Measurements from ENCODE around the gene PRR33. TPM values are rescaled to one million over a fixed set of nuclear protein-coding genes. Genes with fewer than 3 reads are reported as not detected.

The PRR33 gene
- total RNA-seq, 1 experiment from 2014 or later: not detected

DNA sequence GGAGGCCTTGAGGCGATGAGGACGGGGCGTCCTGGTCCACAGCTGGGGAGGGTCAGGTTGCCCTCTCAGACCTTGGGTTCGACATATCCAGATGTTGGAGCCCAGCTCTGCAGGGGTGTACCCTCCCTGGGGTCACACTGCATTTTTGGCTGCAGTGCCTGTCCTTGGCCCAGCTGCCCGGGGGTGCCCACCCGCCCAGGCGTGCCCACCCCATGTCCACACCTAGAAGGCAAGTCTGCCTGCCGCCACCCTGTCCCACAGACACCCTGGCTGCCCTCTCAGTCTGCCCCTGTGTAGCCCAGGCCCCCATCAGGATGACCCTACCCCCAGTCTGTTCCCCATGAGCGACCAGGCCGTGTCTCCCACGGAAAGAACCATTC lies 35.8 kb downstream of the PRR33 start:
- no peaks in the 10 kb centered on the region for H3K36me3 ChIP-seq (ENCODE audit: control insufficient read depth, insufficient read depth, low read length)
- no peaks in the 10 kb centered on the region; the same call in 1 of the 2 replicates for H3K27me3 ChIP-seq (ENCODE audit: control insufficient read depth, insufficient read depth, low read length)
- intact Hi-C loops (cut with micrococcal nuclease; ENCODE audit: unreplicated experiment) (no loop called here), in situ Hi-C loops (cut with HindIII; ENCODE audit: low pct_unique_long_range_greater_than_20kb, low sequenced_read_pairs) (no loop called here)
- no peak for ATAC-seq
- no peak for DNase-seq (ENCODE audit: low read depth, low spot score)
- POLR2A ChIA-PET: no interaction called here
- no peak for TF ChIP-seq SIN3A (IDR thresholded peaks at IDR 0.05; ENCODE audit: borderline replicate concordance, insufficient read depth, low read depth, low read length)
- no peaks in the 10 kb centered on the region for H3K9me3 ChIP-seq (ENCODE audit: control insufficient read depth, insufficient read depth, low read depth, low read length)
- H3K27ac ChIP-seq (ENCODE audit: low read length): no peak overlapping the region
- no TSS peak for BruUV-seq (replicated peaks)
- CTCF ChIA-PET: interaction anchor here (0.6 to 0.9 kb wide), 3 partner anchors 21 to 282 kb away, joined by 3 to 5 read pairs (median 4); no protein-coding TSS in a partner anchor
- H3K4me1 ChIP-seq (ENCODE audit: control insufficient read depth, insufficient read depth, low read length): no peaks in the 10 kb centered on the region
- no peak overlapping the region for H3K4me3 ChIP-seq (ENCODE audit: low read depth in 2 of 2, low read length in 2 of 2)

DNA sequence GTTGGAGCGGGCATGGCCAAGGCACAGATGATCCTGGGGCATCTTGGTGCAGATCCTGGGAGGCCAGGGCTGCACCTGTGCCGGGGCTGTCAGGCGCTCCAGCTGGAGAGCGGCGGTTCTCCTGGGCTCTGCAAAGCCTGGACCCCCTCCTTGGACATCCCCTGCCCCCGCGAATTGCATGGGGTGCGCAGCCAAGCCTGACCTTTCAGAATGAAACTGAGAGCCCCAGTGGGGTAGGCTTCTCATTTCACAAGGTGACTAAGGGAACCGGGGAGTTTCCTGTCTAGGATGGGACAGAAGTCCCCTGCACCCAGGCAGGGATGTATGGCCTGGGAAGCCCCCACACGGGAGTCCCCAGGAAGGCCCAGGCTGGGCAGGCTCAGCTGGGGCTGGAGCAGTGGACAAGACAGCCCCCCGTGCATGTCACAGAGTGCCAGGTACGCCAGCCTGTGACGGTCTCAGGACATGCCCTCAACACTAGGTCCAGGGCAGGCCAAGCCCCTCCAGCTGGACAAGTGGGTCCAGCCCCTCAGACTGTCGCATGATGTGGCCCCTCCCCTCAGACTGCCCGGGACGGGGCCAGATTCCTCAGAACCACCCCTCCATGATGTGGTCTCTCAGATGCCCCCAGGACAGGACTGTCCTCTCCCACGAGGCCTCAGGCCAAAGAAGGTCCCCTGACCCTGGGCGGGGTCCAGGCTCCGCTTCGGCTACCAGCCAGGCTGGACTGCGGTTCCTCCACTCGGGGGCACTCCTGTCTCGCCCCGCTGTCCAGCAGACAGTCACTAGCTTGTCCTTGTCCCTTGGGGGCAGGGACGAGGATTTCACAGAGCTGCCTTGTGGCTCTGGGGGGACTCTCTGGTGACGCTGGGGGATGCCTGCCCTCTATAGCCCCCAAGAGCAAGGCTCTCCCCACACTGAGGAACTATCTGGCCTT lies 36.5 kb downstream of the PRR33 start:
- H3K4me1 ChIP-seq (ENCODE audit: control insufficient read depth, insufficient read depth, low read length): no peaks in the 10 kb centered on the region
- CTCF ChIA-PET: interaction anchor here (0.6 to 0.9 kb wide), 3 partner anchors 21 to 281 kb away, joined by 3 to 5 read pairs (median 4); no protein-coding TSS in a partner anchor
- intact Hi-C loops (cut with micrococcal nuclease; ENCODE audit: unreplicated experiment) (no loop called here), in situ Hi-C loops (cut with HindIII; ENCODE audit: low pct_unique_long_range_greater_than_20kb, low sequenced_read_pairs) (no loop called here)
- H3K9me3 ChIP-seq (ENCODE audit: control insufficient read depth, insufficient read depth, low read depth, low read length): no peaks in the 10 kb centered on the region
- DNase-seq (ENCODE audit: low read depth, low spot score) (no peak), ATAC-seq (0 out of 2 replicates have a peak, but pooled peaks have one; percentile 7)
- H3K27me3 ChIP-seq (ENCODE audit: control insufficient read depth, insufficient read depth, low read length): no peaks in the 10 kb centered on the region
- POLR2A ChIA-PET: no interaction called here
- no peak for TF ChIP-seq POLR2AphosphoS5 (IDR thresholded peaks at IDR 0.05; ENCODE audit: low read depth, low read length)
- no peak for TF ChIP-seq TCF7L2 (IDR thresholded peaks at IDR 0.05; ENCODE audit: low read depth, low read length)
- TF ChIP-seq, protein P1, sequence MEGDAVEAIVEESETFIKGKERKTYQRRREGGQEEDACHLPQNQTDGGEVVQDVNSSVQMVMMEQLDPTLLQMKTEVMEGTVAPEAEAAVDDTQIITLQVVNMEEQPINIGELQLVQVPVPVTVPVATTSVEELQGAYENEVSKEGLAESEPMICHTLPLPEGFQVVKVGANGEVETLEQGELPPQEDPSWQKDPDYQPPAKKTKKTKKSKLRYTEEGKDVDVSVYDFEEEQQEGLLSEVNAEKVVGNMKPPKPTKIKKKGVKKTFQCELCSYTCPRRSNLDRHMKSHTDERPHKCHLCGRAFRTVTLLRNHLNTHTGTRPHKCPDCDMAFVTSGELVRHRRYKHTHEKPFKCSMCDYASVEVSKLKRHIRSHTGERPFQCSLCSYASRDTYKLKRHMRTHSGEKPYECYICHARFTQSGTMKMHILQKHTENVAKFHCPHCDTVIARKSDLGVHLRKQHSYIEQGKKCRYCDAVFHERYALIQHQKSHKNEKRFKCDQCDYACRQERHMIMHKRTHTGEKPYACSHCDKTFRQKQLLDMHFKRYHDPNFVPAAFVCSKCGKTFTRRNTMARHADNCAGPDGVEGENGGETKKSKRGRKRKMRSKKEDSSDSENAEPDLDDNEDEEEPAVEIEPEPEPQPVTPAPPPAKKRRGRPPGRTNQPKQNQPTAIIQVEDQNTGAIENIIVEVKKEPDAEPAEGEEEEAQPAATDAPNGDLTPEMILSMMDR (IDR thresholded peaks at IDR 0.05): no peak
- TF ChIP-seq SIN3A (IDR thresholded peaks at IDR 0.05; ENCODE audit: borderline replicate concordance, insufficient read depth, low read depth, low read length): no peak
- TF ChIP-seq, protein P2, sequence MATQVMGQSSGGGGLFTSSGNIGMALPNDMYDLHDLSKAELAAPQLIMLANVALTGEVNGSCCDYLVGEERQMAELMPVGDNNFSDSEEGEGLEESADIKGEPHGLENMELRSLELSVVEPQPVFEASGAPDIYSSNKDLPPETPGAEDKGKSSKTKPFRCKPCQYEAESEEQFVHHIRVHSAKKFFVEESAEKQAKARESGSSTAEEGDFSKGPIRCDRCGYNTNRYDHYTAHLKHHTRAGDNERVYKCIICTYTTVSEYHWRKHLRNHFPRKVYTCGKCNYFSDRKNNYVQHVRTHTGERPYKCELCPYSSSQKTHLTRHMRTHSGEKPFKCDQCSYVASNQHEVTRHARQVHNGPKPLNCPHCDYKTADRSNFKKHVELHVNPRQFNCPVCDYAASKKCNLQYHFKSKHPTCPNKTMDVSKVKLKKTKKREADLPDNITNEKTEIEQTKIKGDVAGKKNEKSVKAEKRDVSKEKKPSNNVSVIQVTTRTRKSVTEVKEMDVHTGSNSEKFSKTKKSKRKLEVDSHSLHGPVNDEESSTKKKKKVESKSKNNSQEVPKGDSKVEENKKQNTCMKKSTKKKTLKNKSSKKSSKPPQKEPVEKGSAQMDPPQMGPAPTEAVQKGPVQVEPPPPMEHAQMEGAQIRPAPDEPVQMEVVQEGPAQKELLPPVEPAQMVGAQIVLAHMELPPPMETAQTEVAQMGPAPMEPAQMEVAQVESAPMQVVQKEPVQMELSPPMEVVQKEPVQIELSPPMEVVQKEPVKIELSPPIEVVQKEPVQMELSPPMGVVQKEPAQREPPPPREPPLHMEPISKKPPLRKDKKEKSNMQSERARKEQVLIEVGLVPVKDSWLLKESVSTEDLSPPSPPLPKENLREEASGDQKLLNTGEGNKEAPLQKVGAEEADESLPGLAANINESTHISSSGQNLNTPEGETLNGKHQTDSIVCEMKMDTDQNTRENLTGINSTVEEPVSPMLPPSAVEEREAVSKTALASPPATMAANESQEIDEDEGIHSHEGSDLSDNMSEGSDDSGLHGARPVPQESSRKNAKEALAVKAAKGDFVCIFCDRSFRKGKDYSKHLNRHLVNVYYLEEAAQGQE (IDR thresholded peaks at IDR 0.05; ENCODE audit: insufficient read depth in 1 of 2, low read depth in 2 of 2, low read length in 1 of 2): no peak
- H3K36me3 ChIP-seq (ENCODE audit: control insufficient read depth, insufficient read depth, low read length): no peaks in the 10 kb centered on the region
- no TSS peak for BruUV-seq (replicated peaks)
- H3K4me3 ChIP-seq (ENCODE audit: low read depth in 2 of 2, low read length in 2 of 2): no peak overlapping the region
- H3K27ac ChIP-seq (ENCODE audit: low read length): no peak overlapping the region

Data from Panc1 (cell line).